Measurements from ENCODE around the gene ALPK3.

ALPK3 gene

GRCh38 chr15:84832448-84833040, 15.4 kb downstream of the ALPK3 start:
- Histone ChIP-seq H3K56ac (ENCODE audit: low read length) (no peak overlapping the region), H3K4me3 (ENCODE audit: low read length) (no peak overlapping the region), H2BK15ac (replicated peaks; ENCODE audit: low read depth) (no peak overlapping the region), H3K18ac (ENCODE audit: low read length) (no peak overlapping the region), H3K36me3 (ENCODE audit: control insufficient read depth, insufficient read depth, low read length) (peaks cover 2% of the 10 kb centered on the region), H3K27me3 (ENCODE audit: insufficient read depth, low read length, poor library complexity) (no peaks in the 10 kb centered on the region), H3K4me2 (ENCODE audit: low read length) (no peak overlapping the region), H3K79me2 (ENCODE audit: control insufficient read depth, insufficient read depth, low read length) (no peaks in the 10 kb centered on the region), H3K23ac (ENCODE audit: low read length) (no peak overlapping the region), H2BK120ac (ENCODE audit: low read depth, low read length) (no peak overlapping the region), H2AK5ac (ENCODE audit: low read length) (no peak overlapping the region), H3K4ac (ENCODE audit: low read depth, low read length) (no peak overlapping the region), H3K4me1 (ENCODE audit: control insufficient read depth, low read depth, low read length) (no peaks in the 10 kb centered on the region), H3K27ac (ENCODE audit: low read depth, low read length) (no peak overlapping the region), H3K79me1 (ENCODE audit: low read length) (peaks cover 2% of the 10 kb centered on the region), H2BK5ac (ENCODE audit: low read length) (no peak overlapping the region), H3K9ac (ENCODE audit: low read length) (no peak overlapping the region), H4K5ac (ENCODE audit: low read length) (no peak overlapping the region), H4K8ac (ENCODE audit: low read depth, low read length) (no peak overlapping the region)
- no peak for DNase-seq
- WGBS (ENCODE audit: extremely low coverage, insufficient coverage, low lambda C conversion rate) = no CpG with 5 or more reads among the region's 2 CpGs

- H3K79me2 ChIP-seq (ENCODE audit: control insufficient read depth, insufficient read depth, low read length) = no peaks in the 10 kb centered on the region
- peaks cover 2% of the 10 kb centered on the region for H3K36me3 ChIP-seq (ENCODE audit: control insufficient read depth, insufficient read depth, low read length)
- H4K5ac ChIP-seq (ENCODE audit: low read length) = no peak overlapping the region
Observed at GRCh38 chr15:84833447-84834228, 16.5 kb downstream of the ALPK3 start.

GRCh38 chr15:84834229-84834955, 17.2 kb downstream of the ALPK3 start:
- no peak overlapping the region for H3K56ac ChIP-seq (ENCODE audit: low read length)
- WGBS (ENCODE audit: extremely low coverage, insufficient coverage, low lambda C conversion rate) = no CpG with 5 or more reads among the region's 4 CpGs

More at GRCh38 chr15:84833447-84834228, 16.5 kb downstream of the ALPK3 start:
- no peak overlapping the region for H3K4me3 ChIP-seq (ENCODE audit: low read length)
- H2BK15ac ChIP-seq (replicated peaks; ENCODE audit: low read depth) = no peak overlapping the region
- H3K23ac ChIP-seq (ENCODE audit: low read length) = no peak overlapping the region
- no peaks in the 10 kb centered on the region for H3K27me3 ChIP-seq (ENCODE audit: insufficient read depth, low read length, poor library complexity)
- H2BK5ac ChIP-seq (ENCODE audit: low read length) = no peak overlapping the region
- H3K79me1 ChIP-seq (ENCODE audit: low read length) = peaks cover 2% of the 10 kb centered on the region
- no CpG with 5 or more reads among the region's 4 CpGs for WGBS (ENCODE audit: extremely low coverage, insufficient coverage, low lambda C conversion rate)
- H3K18ac ChIP-seq (ENCODE audit: low read length) = no peak overlapping the region
- H3K4ac ChIP-seq (ENCODE audit: low read depth, low read length) = no peak overlapping the region
- H3K9ac ChIP-seq (ENCODE audit: low read length) = no peak overlapping the region
- H2AK5ac ChIP-seq (ENCODE audit: low read length) = no peak overlapping the region
- DNase-seq = no peak
- no peak overlapping the region for H4K8ac ChIP-seq (ENCODE audit: low read depth, low read length)
- no peak overlapping the region for H3K27ac ChIP-seq (ENCODE audit: low read depth, low read length)
- no peak overlapping the region for H2BK120ac ChIP-seq (ENCODE audit: low read depth, low read length)
- H3K4me2 ChIP-seq (ENCODE audit: low read length) = no peak overlapping the region
- no peaks in the 10 kb centered on the region for H3K4me1 ChIP-seq (ENCODE audit: control insufficient read depth, low read depth, low read length)
- no peak overlapping the region for H3K56ac ChIP-seq (ENCODE audit: low read length)

GRCh38 chr15:84834969-84835368, 17.8 kb downstream of the ALPK3 start:
- no peak overlapping the region for H3K4me2 ChIP-seq (ENCODE audit: low read length)
- H3K18ac ChIP-seq (ENCODE audit: low read length) = no peak overlapping the region
- no peaks in the 10 kb centered on the region for H3K4me1 ChIP-seq (ENCODE audit: control insufficient read depth, low read depth, low read length)
- H4K8ac ChIP-seq (ENCODE audit: low read depth, low read length) = no peak overlapping the region
- H3K9ac ChIP-seq (ENCODE audit: low read length) = no peak overlapping the region
- H3K4ac ChIP-seq (ENCODE audit: low read depth, low read length) = no peak overlapping the region
- no peak overlapping the region for H2BK120ac ChIP-seq (ENCODE audit: low read depth, low read length)
- H3K79me2 ChIP-seq (ENCODE audit: control insufficient read depth, insufficient read depth, low read length) = no peaks in the 10 kb centered on the region
- H3K36me3 ChIP-seq (ENCODE audit: control insufficient read depth, insufficient read depth, low read length) = peaks cover 5% of the 10 kb centered on the region
- H2BK5ac ChIP-seq (ENCODE audit: low read length) = no peak overlapping the region
- H3K27ac ChIP-seq (ENCODE audit: low read depth, low read length) = no peak overlapping the region
- H2AK5ac ChIP-seq (ENCODE audit: low read length) = no peak overlapping the region
- DNase-seq = no peak
- WGBS (ENCODE audit: extremely low coverage, insufficient coverage, low lambda C conversion rate) = no CpG with 5 or more reads among the region's 5 CpGs
- H3K4me3 ChIP-seq (ENCODE audit: low read length) = no peak overlapping the region
- no peak overlapping the region for H3K56ac ChIP-seq (ENCODE audit: low read length)
- no peak overlapping the region for H4K5ac ChIP-seq (ENCODE audit: low read length)
- no peak overlapping the region for H2BK15ac ChIP-seq (replicated peaks; ENCODE audit: low read depth)
- H3K27me3 ChIP-seq (ENCODE audit: insufficient read depth, low read length, poor library complexity) = no peaks in the 10 kb centered on the region
- peaks cover 2% of the 10 kb centered on the region for H3K79me1 ChIP-seq (ENCODE audit: low read length)
- no peak overlapping the region for H3K23ac ChIP-seq (ENCODE audit: low read length)

More at GRCh38 chr15:84834229-84834955, 17.2 kb downstream of the ALPK3 start:
- H2BK15ac ChIP-seq (replicated peaks; ENCODE audit: low read depth) = no peak overlapping the region
- no peak overlapping the region for H3K9ac ChIP-seq (ENCODE audit: low read length)
- no peak for DNase-seq
- H2BK120ac ChIP-seq (ENCODE audit: low read depth, low read length) = no peak overlapping the region
- no peak overlapping the region for H2AK5ac ChIP-seq (ENCODE audit: low read length)
- H3K79me2 ChIP-seq (ENCODE audit: control insufficient read depth, insufficient read depth, low read length) = no peaks in the 10 kb centered on the region
- no peak overlapping the region for H4K5ac ChIP-seq (ENCODE audit: low read length)
- no peak overlapping the region for H3K4ac ChIP-seq (ENCODE audit: low read depth, low read length)
- H3K4me2 ChIP-seq (ENCODE audit: low read length) = no peak overlapping the region
- H4K8ac ChIP-seq (ENCODE audit: low read depth, low read length) = no peak overlapping the region
- no peaks in the 10 kb centered on the region for H3K4me1 ChIP-seq (ENCODE audit: control insufficient read depth, low read depth, low read length)
- H3K23ac ChIP-seq (ENCODE audit: low read length) = no peak overlapping the region
- H3K79me1 ChIP-seq (ENCODE audit: low read length) = peaks cover 2% of the 10 kb centered on the region
- H3K27me3 ChIP-seq (ENCODE audit: insufficient read depth, low read length, poor library complexity) = no peaks in the 10 kb centered on the region
- no peak overlapping the region for H3K4me3 ChIP-seq (ENCODE audit: low read length)
- peaks cover 2% of the 10 kb centered on the region for H3K36me3 ChIP-seq (ENCODE audit: control insufficient read depth, insufficient read depth, low read length)
- H3K27ac ChIP-seq (ENCODE audit: low read depth, low read length) = no peak overlapping the region
- H3K18ac ChIP-seq (ENCODE audit: low read length) = no peak overlapping the region
- H2BK5ac ChIP-seq (ENCODE audit: low read length) = no peak overlapping the region

DNA sequence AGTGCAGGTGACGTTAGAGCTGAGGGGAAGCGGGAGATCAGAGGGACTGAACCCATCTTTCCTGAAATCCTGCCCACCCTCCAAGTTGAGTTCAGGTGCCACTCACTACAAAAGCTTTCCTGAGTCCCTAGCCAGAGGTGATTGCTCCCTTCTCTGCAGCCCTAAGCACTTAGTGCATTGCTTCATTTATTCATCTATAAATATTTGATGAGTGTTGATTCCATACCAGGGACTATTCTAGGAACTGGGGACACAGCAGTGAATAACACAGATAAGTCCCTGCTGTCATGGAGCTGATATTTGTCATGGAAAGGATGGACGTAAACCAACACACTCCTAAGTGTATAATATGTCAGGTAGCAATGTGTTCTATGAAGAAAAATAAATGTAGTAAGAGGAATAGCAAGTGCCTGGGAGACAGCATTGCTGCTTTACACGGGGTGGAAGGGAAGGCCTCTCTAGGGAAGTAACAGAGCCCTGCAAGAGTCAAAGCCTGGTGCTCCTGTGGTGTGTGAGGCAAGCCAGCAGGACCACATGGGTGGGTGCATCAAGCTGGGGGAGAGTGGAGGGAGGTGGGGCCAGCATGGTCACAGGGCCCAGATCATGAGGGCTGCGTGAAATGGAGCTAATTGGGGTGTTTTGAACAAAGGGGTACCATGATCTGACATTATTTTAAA, 18.6 kb downstream of the ALPK3 start:
- peaks cover 5% of the 10 kb centered on the region for H3K36me3 ChIP-seq (ENCODE audit: control insufficient read depth, insufficient read depth, low read length)

More for the DNA sequence above, 18.6 kb downstream of the ALPK3 start:
- WGBS (ENCODE audit: extremely low coverage, insufficient coverage, low lambda C conversion rate) = no CpG with 5 or more reads among the region's 5 CpGs
- Histone ChIP-seq H3K27ac (ENCODE audit: low read depth, low read length) (no peak overlapping the region), H4K8ac (ENCODE audit: low read depth, low read length) (no peak overlapping the region), H3K79me2 (ENCODE audit: control insufficient read depth, insufficient read depth, low read length) (no peaks in the 10 kb centered on the region), H3K27me3 (ENCODE audit: insufficient read depth, low read length, poor library complexity) (no peaks in the 10 kb centered on the region), H3K4me1 (ENCODE audit: control insufficient read depth, low read depth, low read length) (no peaks in the 10 kb centered on the region), H3K23ac (ENCODE audit: low read length) (no peak overlapping the region), H3K56ac (ENCODE audit: low read length) (no peak overlapping the region), H2BK120ac (ENCODE audit: low read depth, low read length) (no peak overlapping the region), H3K4me3 (ENCODE audit: low read length) (no peak overlapping the region), H2AK5ac (ENCODE audit: low read length) (no peak overlapping the region), H3K79me1 (ENCODE audit: low read length) (peaks cover 2% of the 10 kb centered on the region), H2BK5ac (ENCODE audit: low read length) (no peak overlapping the region), H3K4me2 (ENCODE audit: low read length) (no peak overlapping the region), H3K9ac (ENCODE audit: low read length) (no peak overlapping the region), H3K18ac (ENCODE audit: low read length) (no peak overlapping the region), H3K4ac (ENCODE audit: low read depth, low read length) (no peak overlapping the region), H2BK15ac (replicated peaks; ENCODE audit: low read depth) (no peak overlapping the region), H4K5ac (ENCODE audit: low read length) (no peak overlapping the region)
- no peak for DNase-seq
